ENCODE measurements around the gene MSMO1.
"Not testable (repeated sequence)": the region's sequence is repeated elsewhere in the genome, so short reads cannot be mapped to it uniquely, and the experiment has no call there.

Gene MSMO1

DNA sequence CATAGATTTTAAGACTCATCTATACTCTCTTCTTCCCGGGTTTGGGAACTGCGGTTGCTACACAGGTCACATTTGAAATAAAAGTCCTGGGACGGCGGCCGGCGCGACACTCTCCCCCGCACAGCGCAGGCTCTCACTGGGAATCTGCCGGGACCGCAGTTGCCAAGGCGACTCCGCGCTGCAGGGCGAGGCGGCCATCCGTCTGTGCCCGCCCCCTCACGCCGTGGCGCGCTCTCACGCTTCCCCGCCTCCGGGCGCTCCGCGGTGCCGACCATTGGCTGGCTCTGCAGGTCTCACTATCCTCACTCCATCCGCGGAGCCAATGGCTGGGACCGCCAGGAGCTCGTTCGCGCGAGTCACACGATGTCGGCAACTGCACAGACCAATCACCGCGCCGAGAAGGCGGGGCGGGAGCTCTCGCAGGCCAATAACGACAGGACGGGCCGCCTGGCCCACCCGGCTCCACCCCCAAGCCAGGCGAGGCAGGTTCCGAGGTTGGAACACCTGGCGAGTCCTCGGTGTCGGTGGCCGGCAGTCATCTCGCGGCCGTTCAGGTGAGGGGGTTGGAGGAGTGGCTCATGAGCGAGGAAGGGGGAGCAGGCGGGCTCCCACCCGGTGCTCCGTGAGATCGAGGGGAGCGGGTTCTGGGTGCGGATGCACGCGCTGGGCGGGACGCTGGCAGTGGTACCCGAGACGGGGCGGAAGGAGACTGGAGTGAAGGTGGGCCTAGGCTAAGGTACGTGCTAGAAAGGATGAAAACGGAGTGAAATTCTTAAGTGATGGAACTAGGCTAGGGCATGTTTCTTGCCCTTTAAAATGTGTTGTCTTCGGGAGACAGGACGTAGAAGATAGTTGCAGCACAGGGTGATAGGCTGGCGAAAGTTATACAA, at the start of gene MSMO1:
Gene MSMO1, plus strand, starts transcription at position 459 of the 890 bp plus-strand sequence. CDS start 5,702 bp downstream, outside the sequence.
- DNase-seq = peak; percentile 99

- DNase-seq = not testable (repeated sequence)
Observed at GRCh38 chr4:165279531-165279930, 47.9 kb upstream of the MSMO1 start.

GRCh38 chr4:165284697-165285096, 42.8 kb upstream of the MSMO1 start:
- DNase-seq = not testable (repeated sequence)

GRCh38 chr4:165286619-165287340, 40.7 kb upstream of the MSMO1 start:
- not testable (repeated sequence) for DNase-seq

DNA sequence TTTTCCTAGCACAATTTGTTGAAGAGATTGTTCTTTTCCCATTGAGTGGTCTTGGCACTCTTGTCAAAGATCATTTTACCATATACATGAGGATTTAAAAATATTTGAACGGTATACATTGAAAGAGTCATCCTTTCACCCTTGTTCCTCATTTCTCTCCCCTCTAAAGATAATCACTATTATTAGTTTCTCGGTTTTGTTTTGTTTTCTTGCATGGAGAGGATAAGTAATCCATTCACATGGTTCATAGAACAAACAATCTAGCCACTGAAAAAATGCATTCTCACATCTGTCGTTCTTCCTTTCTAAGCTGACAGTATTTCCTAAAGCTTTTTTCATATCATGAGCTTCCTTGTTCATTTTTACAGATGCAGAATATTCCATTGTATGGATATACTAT, 39.2 kb upstream of the MSMO1 start:
- no peak for DNase-seq

DNA sequence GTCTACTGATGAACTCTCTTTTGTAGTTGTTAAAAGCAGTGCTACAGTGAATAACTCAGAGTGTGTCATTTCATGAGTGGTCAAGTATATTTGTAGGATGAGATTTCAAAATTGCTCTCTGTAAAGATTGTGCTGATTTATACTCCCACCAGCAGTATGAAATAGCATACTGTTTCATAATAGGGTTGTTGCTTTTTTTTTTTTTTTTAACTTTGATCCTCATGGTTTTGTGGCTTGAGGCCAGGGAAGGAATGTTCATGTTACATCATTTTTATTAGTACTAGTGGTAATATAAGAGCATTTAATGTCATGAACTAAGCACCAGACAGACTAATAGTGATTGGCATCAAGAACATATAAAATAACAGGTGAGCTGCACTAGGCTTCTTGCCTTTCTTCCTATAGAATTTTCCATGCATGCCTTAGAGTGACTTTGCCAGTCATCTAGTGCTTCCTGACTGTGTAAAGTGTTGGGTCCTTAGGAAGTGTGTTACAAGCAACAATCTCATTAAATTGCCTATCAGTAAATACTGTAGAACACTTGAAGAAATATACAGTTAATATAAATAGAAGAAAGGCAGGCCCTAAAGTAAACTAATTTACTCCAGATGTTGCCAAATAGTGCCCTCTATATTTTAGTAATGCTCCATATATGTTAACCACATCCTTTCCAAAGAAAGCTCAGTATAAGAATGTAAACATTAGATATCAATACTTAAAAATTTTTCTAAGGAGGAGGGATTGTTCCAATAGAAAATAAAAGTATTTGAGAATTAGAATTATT, 38.6 kb upstream of the MSMO1 start:
- peak; percentile 44 for DNase-seq

GRCh38 chr4:165289423-165289785, 38.1 kb upstream of the MSMO1 start:
- DNase-seq = no peak

DNA sequence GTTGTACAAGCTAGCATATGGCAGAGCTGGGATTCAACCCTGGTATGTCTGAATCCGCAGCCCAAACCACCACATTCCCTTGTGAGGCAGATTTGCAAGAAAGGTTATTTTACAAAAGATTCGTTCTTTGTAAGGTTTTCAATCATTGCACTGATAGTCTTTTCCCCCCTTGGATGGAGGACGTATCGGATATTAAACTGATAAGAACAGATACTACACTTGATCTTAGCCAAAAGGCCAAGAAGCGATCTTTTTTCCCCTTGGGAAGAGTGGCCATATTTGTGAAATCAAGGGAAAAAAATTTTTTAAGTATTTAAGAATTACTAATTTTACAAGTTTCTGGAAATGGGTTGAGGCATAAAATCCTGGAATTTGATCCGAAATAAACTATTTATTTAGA, 34.4 kb upstream of the MSMO1 start:
- DNase-seq = no peak

- no peak for DNase-seq
Observed at GRCh38 chr4:165293927-165294649, 33.4 kb upstream of the MSMO1 start.

- DNase-seq = peak; percentile 25
Observed at GRCh38 chr4:165294907-165295306, 32.6 kb upstream of the MSMO1 start.

GRCh38 chr4:165297626-165298025, 29.8 kb upstream of the MSMO1 start:
- no peak for DNase-seq

DNA sequence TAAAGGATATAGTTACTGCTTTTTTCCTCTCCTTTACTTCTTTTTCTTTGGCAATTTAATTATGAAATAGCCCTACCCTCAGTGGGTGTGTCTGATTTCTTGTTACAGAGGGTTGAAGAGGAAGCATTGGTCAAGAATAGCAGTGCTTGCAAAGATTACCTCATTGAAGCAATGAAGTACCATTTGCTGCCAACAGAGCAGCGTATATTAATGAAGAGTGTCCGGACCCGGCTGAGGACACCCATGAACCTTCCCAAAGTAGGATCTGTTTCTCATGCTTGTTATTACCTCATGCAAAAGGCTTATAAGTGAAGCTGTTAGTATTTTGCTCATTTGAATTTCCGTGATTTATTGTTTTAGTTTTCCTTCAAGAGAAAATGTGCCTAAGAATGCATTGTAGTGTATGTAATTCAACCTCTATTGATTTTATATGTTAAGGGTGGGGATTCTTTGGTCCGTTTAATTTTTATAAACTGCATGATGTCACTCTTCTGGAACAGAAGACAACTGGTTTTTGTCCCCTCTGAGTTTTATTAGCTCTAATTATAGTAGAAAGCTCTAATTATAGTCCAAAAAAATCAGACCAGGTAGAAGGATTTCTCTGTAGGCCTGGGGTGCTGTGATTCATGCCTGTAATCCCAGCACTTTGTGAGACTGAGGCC, 27.9 kb upstream of the MSMO1 start:
- DNase-seq = no peak

DNA sequence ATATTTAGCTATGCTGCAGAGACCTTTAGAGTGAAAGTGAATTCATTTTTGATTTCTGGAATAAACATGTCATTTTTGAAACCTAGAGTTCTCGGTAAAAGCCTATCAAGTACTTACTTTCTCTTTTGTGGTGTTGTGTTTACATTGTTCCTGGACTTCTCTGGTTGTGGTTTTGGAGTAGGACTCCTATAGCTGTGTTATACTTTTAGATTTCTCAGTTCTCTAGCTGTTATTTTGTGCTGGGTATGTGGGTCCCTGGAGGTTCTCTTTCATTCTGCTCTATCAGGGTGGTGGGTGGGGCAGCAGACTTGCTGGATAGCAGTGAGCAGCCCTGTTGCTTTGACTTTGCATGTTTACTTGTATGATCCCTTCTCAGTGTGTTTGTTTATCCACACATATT, 25.6 kb upstream of the MSMO1 start:
- DNase-seq = no peak

- DNase-seq = no peak
Observed at GRCh38 chr4:165302658-165303057, 24.8 kb upstream of the MSMO1 start.

DNA sequence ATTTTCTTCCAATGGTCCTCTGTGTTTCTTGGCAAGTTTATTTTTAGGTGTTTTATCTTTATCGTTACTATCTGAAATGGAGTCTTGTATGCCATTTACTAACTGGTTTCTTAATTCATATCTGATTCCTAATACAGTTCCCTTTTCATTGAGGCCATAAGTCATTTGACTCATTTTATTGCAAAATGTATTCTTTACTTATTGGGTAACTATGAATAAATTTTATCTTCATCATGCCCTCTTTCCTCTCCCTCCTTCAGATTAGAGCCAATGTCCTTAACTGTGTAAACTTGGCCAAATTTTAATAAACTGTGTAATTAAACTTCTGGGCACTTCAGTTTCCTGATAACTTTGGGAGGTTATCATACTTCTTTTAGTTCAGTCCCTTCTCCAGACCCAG, 19.3 kb upstream of the MSMO1 start:
- DNase-seq = no peak

GRCh38 chr4:165308606-165309005, 18.9 kb upstream of the MSMO1 start:
- no peak for DNase-seq

DNA sequence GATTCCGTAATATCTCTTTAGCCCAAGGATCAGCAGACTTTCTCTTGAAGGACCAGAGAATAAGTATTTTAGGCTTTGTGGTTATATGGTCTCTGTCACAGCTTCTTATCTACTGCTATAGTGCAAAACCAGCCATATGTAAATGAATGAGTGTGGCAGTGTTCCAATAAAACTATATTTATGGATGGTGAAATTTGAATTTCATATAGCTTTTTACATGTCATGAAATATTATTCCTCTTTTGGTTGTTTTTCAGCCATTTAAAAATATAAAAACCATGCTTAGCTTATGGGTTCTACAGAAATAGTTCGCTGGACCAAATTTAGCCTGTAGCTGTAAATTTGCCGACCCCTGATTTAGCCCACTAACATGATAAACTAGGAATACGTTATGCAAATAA, 18.0 kb upstream of the MSMO1 start:
- no peak for DNase-seq

GRCh38 chr4:165312506-165312905, 15.0 kb upstream of the MSMO1 start:
- no peak for DNase-seq

GRCh38 chr4:165319030-165319429, 8.4 kb upstream of the MSMO1 start:
- DNase-seq = no peak

DNA sequence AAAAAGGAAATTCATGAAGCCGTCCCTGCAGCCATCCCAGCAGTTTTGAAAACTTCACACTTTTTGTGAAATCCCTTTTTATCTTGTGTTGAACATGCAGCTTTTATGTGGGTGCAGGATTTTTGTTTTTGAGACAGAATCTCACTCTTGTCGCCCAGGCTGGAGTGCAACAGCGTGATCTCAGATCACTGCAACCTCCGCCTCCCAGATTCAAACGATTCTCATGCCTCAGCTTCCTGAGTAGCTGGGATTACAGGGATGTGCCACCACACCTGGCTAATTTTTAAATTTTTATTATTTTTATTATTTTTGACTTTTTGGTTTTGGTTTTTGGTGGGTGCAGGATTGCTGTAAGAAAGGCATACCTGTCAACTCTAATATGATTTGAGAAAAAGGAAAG, 8.0 kb upstream of the MSMO1 start:
- no peak for DNase-seq

DNA sequence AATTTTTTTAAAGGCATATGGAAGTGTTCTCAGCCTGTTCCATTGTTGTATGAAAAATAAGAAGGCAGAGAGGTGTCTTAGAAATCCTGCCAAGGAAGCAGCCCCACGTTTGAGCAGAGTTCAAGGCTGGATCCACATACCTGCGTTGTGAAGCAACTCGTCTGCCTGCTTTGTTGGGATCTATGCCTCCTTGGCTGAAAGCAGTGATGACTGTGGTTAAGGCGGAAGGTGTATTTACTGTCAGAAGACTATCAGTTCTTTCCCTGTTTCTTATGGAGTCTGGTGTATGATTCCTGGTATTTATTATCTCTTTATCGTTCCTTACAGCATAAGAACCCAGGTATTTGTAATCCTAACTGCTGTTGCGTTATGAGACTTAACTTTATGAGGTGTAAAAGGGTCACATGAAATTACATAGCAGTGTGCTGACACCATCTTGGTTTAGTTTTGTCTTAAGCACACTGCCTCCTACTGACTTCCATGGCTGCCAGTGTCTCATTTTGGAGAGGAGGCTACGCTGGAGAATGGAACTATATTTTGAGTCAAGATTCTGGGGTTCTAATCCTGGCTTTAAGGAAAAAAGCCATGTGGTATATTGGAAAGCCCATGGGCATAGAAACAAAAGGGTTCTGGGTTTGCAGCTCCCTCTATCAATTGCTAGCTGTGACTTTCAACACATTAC, 3.1 kb upstream of the MSMO1 start:
- no peak for DNase-seq

- DNase-seq = no peak
Observed at GRCh38 chr4:165324918-165325304, 2.6 kb upstream of the MSMO1 start.

Measured in kidney glomerular epithelial cell (primary cell).